GM19193 (cell line): ENCODE measurements around the gene CXorf65.

ENCODE experiments used
- POLR2A ChIP-seq: IDR thresholded peaks from 4 replicates; pipeline ENCODE4 v1.6.1; 2011; ENCODE audit not compliant: insufficient read depth, insufficient read length; ENCODE audit errors: extremely low read depth

Gene CXorf65

GRCh38 chrX:71095981-71096759 lies 10.4 kb downstream of the CXorf65 start:
- no peak for TF ChIP-seq POLR2A

- peak; percentile 45 for TF ChIP-seq POLR2A
Observed at GRCh38 chrX:71095555-71095980, 11.0 kb downstream of the CXorf65 start, which contains the start of gene FOXO4. TSS of gene FOXO4 (plus strand) at chrX:71095851. CDS start at chrX:71096529, 678 bp downstream.

GRCh38 chrX:71095033-71095432 lies 11.5 kb downstream of the CXorf65 start:
- no peak for TF ChIP-seq POLR2A

- no peak for TF ChIP-seq POLR2A
Observed at GRCh38 chrX:71091263-71091662, 15.3 kb downstream of the CXorf65 start.

- TF ChIP-seq POLR2A, result no peak
Observed at GRCh38 chrX:71085900-71086299, 20.6 kb downstream of the CXorf65 start.

- no peak for TF ChIP-seq POLR2A
Observed at GRCh38 chrX:71082822-71083221, 23.7 kb downstream of the CXorf65 start.

- TF ChIP-seq POLR2A, result no peak
Observed at GRCh38 chrX:71082124-71082647, 24.4 kb downstream of the CXorf65 start.

GRCh38 chrX:71081330-71082123 lies 25.0 kb downstream of the CXorf65 start:
- no peak for TF ChIP-seq POLR2A

GRCh38 chrX:71070531-71070930 lies 36.0 kb downstream of the CXorf65 start:
- TF ChIP-seq POLR2A, result no peak

- TF ChIP-seq POLR2A, result peak; percentile 70
Observed at GRCh38 chrX:71068044-71068918, 38.3 kb downstream of the CXorf65 start, which contains the start of gene SNX12. TSS of gene SNX12 (minus strand) at chrX:71068334. CDS start at chrX:71068306, 28 bp downstream.

- TF ChIP-seq POLR2A, result no peak
Observed at GRCh38 chrX:71067712-71068043, 38.9 kb downstream of the CXorf65 start.

- TF ChIP-seq POLR2A, result no peak
Observed at GRCh38 chrX:71067089-71067488, 39.5 kb downstream of the CXorf65 start.

GRCh38 chrX:71060127-71060526 lies 46.4 kb downstream of the CXorf65 start:
- no peak for TF ChIP-seq POLR2A

GRCh38 chrX:71057848-71058530 lies 48.6 kb downstream of the CXorf65 start:
- TF ChIP-seq POLR2A, result no peak
